ENCODE data around the gene THRB. TPM values are rescaled to one million over a fixed set of nuclear protein-coding genes. Genes with fewer than 3 reads are reported as not detected.

THRB gene
- total and polyA plus RNA-seq, 2 donors (not counting 3 experiments of a cell fraction or from before 2014, with no cell fraction given) = 0.06 TPM; not detected in 1

- Histone ChIP-seq H4K20me1 (replicated peaks; ENCODE audit: control insufficient read depth, extremely low read depth, insufficient read depth, low read length) (no peaks in the 10 kb centered on the region), H3K4me3 (replicated peaks in 1 of 3; ENCODE audit: insufficient read depth in 1 of 3, low read depth in 1 of 3, low read length in 3 of 3) (no peak overlapping the region), H3K9me1 (replicated peaks; ENCODE audit: control insufficient read depth, extremely low read depth, insufficient read depth, low read length) (no peaks in the 10 kb centered on the region), H2AFZ (ENCODE audit: low read depth, low read length) (no peak overlapping the region), H3K9ac (replicated peaks; ENCODE audit: extremely low read depth, insufficient read depth, low read length) (no peak overlapping the region), H3K4me1 (ENCODE audit: control insufficient read depth, extremely low read depth, insufficient read depth, low read length) (peaks cover 8% of the 10 kb centered on the region), H3K9me3 (replicated peaks; ENCODE audit: control insufficient read depth, insufficient read depth, low read length) (no peaks in the 10 kb centered on the region), H3K79me2 (ENCODE audit: control insufficient read depth, insufficient read depth, low read length) (no peaks in the 10 kb centered on the region), H3K27me3 (ENCODE audit: control insufficient read depth in 2 of 2, insufficient read depth in 2 of 2, low read length in 2 of 2) (no peaks in the 10 kb centered on the region), H3K36me3 (ENCODE audit: control insufficient read depth in 2 of 2, extremely low read depth in 1 of 2, insufficient read depth in 2 of 2, low read length in 2 of 2) (no peaks in the 10 kb centered on the region), H3K27ac (ENCODE audit: insufficient read depth, low read depth, low read length) (no peak overlapping the region), H3K4me2 (ENCODE audit: insufficient read depth, low read length) (no peak overlapping the region)
- FAIRE-seq (no peak), DNase-seq (ENCODE audit: low read depth, low spot score) (no peak)
- POLR2A ChIA-PET = no interaction called here
- no TSS peak for BruUV-seq (replicated peaks)
- intact Hi-C loops (cut with micrococcal nuclease) (no loop called here), dilution Hi-C loops (cut with MboI; ENCODE audit: extremely low pct_ligation_motif_present, low sequenced_read_pairs) (no loop called here)
- TF ChIP-seq EZH2 (IDR thresholded peaks at IDR 0.05; ENCODE audit: borderline replicate concordance, low read depth, low read length, severe bottlenecking) (no peak), JUN (IDR thresholded peaks at IDR 0.05; ENCODE audit: borderline replicate concordance, insufficient read depth, insufficient read length, low read depth) (no peak), MYC (IDR thresholded peaks at IDR 0.05; ENCODE audit: low read depth, low read length) (no peak), MAX (IDR thresholded peaks at IDR 0.05; ENCODE audit: insufficient read depth, insufficient read length) (no peak), FOS (IDR thresholded peaks at IDR 0.05; ENCODE audit: borderline replicate concordance, insufficient read depth, low read length) (no peak), POLR2AphosphoS5 (IDR thresholded peaks at IDR 0.05; ENCODE audit: insufficient read depth, low read depth, low read length) (no peak), POLR2A (IDR thresholded peaks at IDR 0.05; ENCODE audit: low read depth, low read length) (no peak), CTCF (IDR thresholded peaks at IDR 0.05; ENCODE audit: extremely low read depth in 1 of 2, insufficient read depth in 1 of 2, low read depth in 1 of 2, low read length in 2 of 2) (no peak), GATA2 (IDR thresholded peaks at IDR 0.05; ENCODE audit: insufficient read depth, insufficient read length, low read depth, low read length) (no peak)
- CTCF ChIA-PET = interaction anchor here (0.7 kb wide), 2 partner anchors 206 to 1320 kb away, joined by 3 read pairs; no protein-coding TSS in a partner anchor
Measured at GRCh38 chr3:24512564-24513197, 18.0 kb upstream of the THRB start.

Data from endothelial cell of umbilical vein (primary cell).